ENCODE results near the gene SLC22A15. TPM values are rescaled to one million over a fixed set of nuclear protein-coding genes. Genes with fewer than 3 reads are reported as not detected.
A peak's percentile ranks its signal among the peaks of the same experiment; 100 is the strongest.

The SLC22A15 gene
- total RNA-seq, 1 experiment from 2014 or later, result 0.16 TPM

- intact Hi-C loops (cut with micrococcal nuclease; ENCODE audit: unreplicated experiment), result no loop called here
- H3K27ac Mint-ChIP-seq (ENCODE audit: unreplicated experiment), result no peak overlapping the region
- no TSS peak for BruUV-seq (replicated peaks)
Measured at GRCh38 chr1:115978292-115978941, 2.1 kb downstream of the SLC22A15 start.

GRCh38 chr1:115980156-115980555, 3.8 kb downstream of the SLC22A15 start:
- CTCF ChIA-PET, result no interaction called here
- intact Hi-C loops (cut with micrococcal nuclease; ENCODE audit: unreplicated experiment), result no loop called here
- no TSS peak for BruUV-seq (replicated peaks)
- H3K4me3 Mint-ChIP-seq (ENCODE audit: unreplicated experiment), result no peak overlapping the region
- H3K27me3 Mint-ChIP-seq (ENCODE audit: insufficient read depth, unreplicated experiment), result no peaks in the 10 kb centered on the region
- DNase-seq, result no peak
- no peak overlapping the region for H3K27ac Mint-ChIP-seq (ENCODE audit: unreplicated experiment)
- H3K4me1 ChIP-seq, result no peaks in the 10 kb centered on the region
- H3K36me3 Mint-ChIP-seq (ENCODE audit: insufficient read depth, unreplicated experiment), result no peaks in the 10 kb centered on the region
- TF ChIP-seq, protein P1, sequence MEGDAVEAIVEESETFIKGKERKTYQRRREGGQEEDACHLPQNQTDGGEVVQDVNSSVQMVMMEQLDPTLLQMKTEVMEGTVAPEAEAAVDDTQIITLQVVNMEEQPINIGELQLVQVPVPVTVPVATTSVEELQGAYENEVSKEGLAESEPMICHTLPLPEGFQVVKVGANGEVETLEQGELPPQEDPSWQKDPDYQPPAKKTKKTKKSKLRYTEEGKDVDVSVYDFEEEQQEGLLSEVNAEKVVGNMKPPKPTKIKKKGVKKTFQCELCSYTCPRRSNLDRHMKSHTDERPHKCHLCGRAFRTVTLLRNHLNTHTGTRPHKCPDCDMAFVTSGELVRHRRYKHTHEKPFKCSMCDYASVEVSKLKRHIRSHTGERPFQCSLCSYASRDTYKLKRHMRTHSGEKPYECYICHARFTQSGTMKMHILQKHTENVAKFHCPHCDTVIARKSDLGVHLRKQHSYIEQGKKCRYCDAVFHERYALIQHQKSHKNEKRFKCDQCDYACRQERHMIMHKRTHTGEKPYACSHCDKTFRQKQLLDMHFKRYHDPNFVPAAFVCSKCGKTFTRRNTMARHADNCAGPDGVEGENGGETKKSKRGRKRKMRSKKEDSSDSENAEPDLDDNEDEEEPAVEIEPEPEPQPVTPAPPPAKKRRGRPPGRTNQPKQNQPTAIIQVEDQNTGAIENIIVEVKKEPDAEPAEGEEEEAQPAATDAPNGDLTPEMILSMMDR (IDR thresholded peaks at IDR 0.05; ENCODE audit: insufficient read depth in 1 of 2, low read depth in 1 of 2, low read length in 1 of 2, severe bottlenecking in 1 of 2, unreplicated experiment in 1 of 2), result no peak
- H3K27me3 ChIP-seq (replicated peaks; ENCODE audit: control insufficient read depth, insufficient read depth, low read length), result no peaks in the 10 kb centered on the region
- H3K4me3 ChIP-seq (ENCODE audit: low read depth, low read length), result no peak overlapping the region
- POLR2A ChIA-PET, result no interaction called here
- H3K4me1 Mint-ChIP-seq (ENCODE audit: low read depth, unreplicated experiment), result no peaks in the 10 kb centered on the region
- H3K9me3 Mint-ChIP-seq (ENCODE audit: unreplicated experiment), result no peaks in the 10 kb centered on the region
- H3K36me3 ChIP-seq (ENCODE audit: control insufficient read depth, insufficient read depth, low read length), result no peaks in the 10 kb centered on the region
- H3K9me3 ChIP-seq, result no peaks in the 10 kb centered on the region

More at GRCh38 chr1:115978292-115978941, 2.1 kb downstream of the SLC22A15 start:
- H3K36me3 Mint-ChIP-seq (ENCODE audit: insufficient read depth, unreplicated experiment), result no peaks in the 10 kb centered on the region
- Histone ChIP-seq H3K27me3 (replicated peaks; ENCODE audit: control insufficient read depth, insufficient read depth, low read length) (no peaks in the 10 kb centered on the region), H3K4me1 (no peaks in the 10 kb centered on the region), H3K9me3 (no peaks in the 10 kb centered on the region), H3K36me3 (ENCODE audit: control insufficient read depth, insufficient read depth, low read length) (no peaks in the 10 kb centered on the region), H3K4me3 (ENCODE audit: low read depth, low read length) (no peak overlapping the region)
- CTCF ChIA-PET, result no interaction called here
- H3K9me3 Mint-ChIP-seq (ENCODE audit: unreplicated experiment), result no peaks in the 10 kb centered on the region
- POLR2A ChIA-PET, result no interaction called here
- DNase-seq, result no peak
- no peak overlapping the region for H3K4me3 Mint-ChIP-seq (ENCODE audit: unreplicated experiment)
- TF ChIP-seq, protein P1 (IDR thresholded peaks at IDR 0.05; ENCODE audit: insufficient read depth in 1 of 2, low read depth in 1 of 2, low read length in 1 of 2, severe bottlenecking in 1 of 2, unreplicated experiment in 1 of 2), result no peak
- no peaks in the 10 kb centered on the region for H3K4me1 Mint-ChIP-seq (ENCODE audit: low read depth, unreplicated experiment)
- H3K27me3 Mint-ChIP-seq (ENCODE audit: insufficient read depth, unreplicated experiment), result no peaks in the 10 kb centered on the region

GRCh38 chr1:115980998-115981993, 5.0 kb downstream of the SLC22A15 start:
- intact Hi-C loops (cut with micrococcal nuclease; ENCODE audit: unreplicated experiment), result loop anchor here (1.0 kb wide), 2 partner anchors 174 to 210 kb away; no protein-coding TSS in a partner anchor
- BruUV-seq (replicated peaks), result no TSS peak
- Mint-ChIP-seq H3K27ac (ENCODE audit: unreplicated experiment) (no peak overlapping the region), H3K9me3 (ENCODE audit: unreplicated experiment) (no peaks in the 10 kb centered on the region), H3K4me3 (ENCODE audit: unreplicated experiment) (no peak overlapping the region), H3K36me3 (ENCODE audit: insufficient read depth, unreplicated experiment) (no peaks in the 10 kb centered on the region), H3K27me3 (ENCODE audit: insufficient read depth, unreplicated experiment) (no peaks in the 10 kb centered on the region), H3K4me1 (ENCODE audit: low read depth, unreplicated experiment) (no peaks in the 10 kb centered on the region)
- ChIA-PET CTCF (interaction anchor here (1.0 to 1.5 kb wide), 7 partner anchors 10 to 210 kb away, joined by 3 to 9 read pairs (median 5); no protein-coding TSS in a partner anchor), POLR2A (no interaction called here)
- no peaks in the 10 kb centered on the region for H3K36me3 ChIP-seq (ENCODE audit: control insufficient read depth, insufficient read depth, low read length)
- TF ChIP-seq, protein P1 (IDR thresholded peaks at IDR 0.05; ENCODE audit: insufficient read depth in 1 of 2, low read depth in 1 of 2, low read length in 1 of 2, severe bottlenecking in 1 of 2, unreplicated experiment in 1 of 2), result peak; percentile 40 to 45
- H3K9me3 ChIP-seq, result no peaks in the 10 kb centered on the region
- no peaks in the 10 kb centered on the region for H3K27me3 ChIP-seq (replicated peaks; ENCODE audit: control insufficient read depth, insufficient read depth, low read length)
- H3K4me1 ChIP-seq, result no peaks in the 10 kb centered on the region
- no peak overlapping the region for H3K4me3 ChIP-seq (ENCODE audit: low read depth, low read length)
- DNase-seq, result peak; percentile 38 to 46

Data from Caco-2 (cell line).